Measurements from ENCODE around the gene SLC29A1. TPM values are rescaled to one million over a fixed set of nuclear protein-coding genes. Genes with fewer than 3 reads are reported as not detected.
A peak's percentile ranks its signal among the peaks of the same experiment; 100 is the strongest.

The SLC29A1 gene
- total and polyA plus RNA-seq, 2 of the 8 experiments (the other 6 are each of a cell fraction or from before 2014, with no cell fraction given) = 187 to 558 TPM

DNA sequence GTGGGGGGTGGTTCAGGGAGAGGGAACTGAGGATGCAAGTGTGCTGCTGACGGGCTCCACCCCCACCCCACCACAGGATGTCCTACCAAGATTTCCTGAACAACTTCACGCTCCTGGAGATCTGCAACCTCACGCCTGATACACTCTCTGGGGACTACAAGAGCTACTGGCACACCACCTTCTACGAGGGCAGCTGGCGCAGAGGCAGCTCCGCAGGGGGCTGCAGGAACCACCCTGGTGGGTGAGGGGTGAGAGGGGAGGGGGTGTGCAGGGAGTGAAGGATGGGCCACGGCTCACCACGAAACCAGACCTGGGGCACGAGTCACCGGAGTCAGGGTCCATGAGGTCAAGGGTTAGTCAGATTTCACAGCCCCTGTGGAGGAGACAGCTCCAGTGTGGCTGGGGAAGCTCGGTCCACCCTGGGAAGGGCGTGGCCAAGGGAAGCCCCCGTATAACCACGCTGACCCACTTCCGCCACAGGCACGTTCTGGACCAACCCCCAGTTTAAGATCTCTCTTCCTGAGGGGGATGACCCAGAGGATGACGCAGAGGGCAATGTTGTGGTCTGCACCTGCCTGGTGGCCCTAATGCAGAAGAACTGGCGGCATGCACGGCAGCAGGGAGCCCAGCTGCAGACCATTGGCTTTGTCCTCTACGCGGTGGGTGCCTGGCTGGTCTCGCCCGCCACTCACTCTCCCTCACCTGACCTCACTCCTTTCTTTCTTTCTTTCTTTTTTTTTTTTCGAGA, 46.5 kb upstream of the SLC29A1 start:
- Histone ChIP-seq H2BK5ac (ENCODE audit: low read depth, low read length) (0 out of 2 replicates have a peak overlapping the region, but pooled peaks have one; percentile 54), H4K20me1 (replicated peaks in 1 of 2; ENCODE audit: control insufficient read depth in 1 of 2, insufficient read depth in 2 of 2, low read length in 2 of 2) (no peaks in the 10 kb centered on the region), H2BK20ac (ENCODE audit: low read length) (no peak overlapping the region; the same call in 1 of the 2 replicates), H3K56ac (replicated peaks; ENCODE audit: insufficient read length, low read depth, low read length) (no peak overlapping the region), H3K79me2 (ENCODE audit: control insufficient read depth in 1 of 2, insufficient read depth in 2 of 2, low read length in 2 of 2) (no peaks in the 10 kb centered on the region), H2BK12ac (ENCODE audit: low read depth, low read length) (peak overlapping the region; percentile 70; the same call in 1 of the 2 replicates), H3K18ac (ENCODE audit: extremely low read depth, low read length) (peak overlapping the region; percentile 22; the same call in 1 of the 2 replicates), H3K36me3 (ENCODE audit: control insufficient read depth in 2 of 4, insufficient read depth in 4 of 4, low read length in 3 of 4) (no peaks in the 10 kb centered on the region), H3K4ac (replicated peaks; ENCODE audit: insufficient read length, low read depth, low read length) (no peak overlapping the region), H2AK5ac (ENCODE audit: low read depth, low read length) (no peak overlapping the region), H3K4me1 (replicated peaks in 1 of 4; ENCODE audit: control insufficient read depth in 3 of 4, insufficient read depth in 4 of 4, low read length in 3 of 4) (peaks cover 0 to 12% (median 3%) of the 10 kb centered on the region in 4 experiments; a peak in 6 of 7 replicates), H2BK15ac (ENCODE audit: low read length) (peak overlapping the region; percentile 8; the same call in 1 of the 2 replicates), H3K27ac (ENCODE audit: low read depth, low read length) (no peak overlapping the region), H4K91ac (replicated peaks; ENCODE audit: insufficient read length, low read length) (peak overlapping the region; percentile 80), H3K9me3 (ENCODE audit: insufficient read depth in 2 of 2, low read depth in 1 of 2, low read length in 1 of 2) (no peaks in the 10 kb centered on the region), H2AFZ (ENCODE audit: low read length) (no peak overlapping the region), H4K5ac (ENCODE audit: insufficient read length, low read depth, low read length) (no peak overlapping the region), H3K23me2 (ENCODE audit: low read depth, low read length) (peaks cover 8% of the 10 kb centered on the region; the same call in 1 of the 2 replicates), H4K8ac (ENCODE audit: extremely low read depth, insufficient read depth, low read length) (no peak overlapping the region; the same call in 1 of the 2 replicates), H2BK120ac (replicated peaks; ENCODE audit: low read depth, low read length) (peak overlapping the region; percentile 33), H3K9ac (replicated peaks in 1 of 4; ENCODE audit: extremely low read depth in 1 of 4, low read depth in 3 of 4, low read length in 3 of 4) (no peak overlapping the region), H3K79me1 (ENCODE audit: low read depth, low read length) (no peaks in the 10 kb centered on the region), H3K4me3 (ENCODE audit: extremely low read depth in 1 of 4, insufficient read depth in 2 of 4, low read depth in 3 of 4, low read length in 4 of 4) (no peak overlapping the region), H3K23ac (ENCODE audit: insufficient read length) (no peak overlapping the region), H3K4me2 (ENCODE audit: insufficient read depth in 1 of 2, low read depth in 2 of 2, low read length in 2 of 2) (no peak overlapping the region), H3K27me3 (replicated peaks in 1 of 4; ENCODE audit: control insufficient read depth in 3 of 4, extremely low read depth in 1 of 4, insufficient read depth in 3 of 4, low read length in 3 of 4) (no peaks in the 10 kb centered on the region), H3K14ac (ENCODE audit: insufficient read length) (no peak overlapping the region)
- TF ChIP-seq ASH2L (IDR thresholded peaks at IDR 0.05; ENCODE audit: low read length) (no peak), GTF2F1 (IDR thresholded peaks at IDR 0.05; ENCODE audit: borderline replicate concordance, low read depth, low read length) (no peak), MAX (IDR thresholded peaks at IDR 0.05) (no peak), BCL11A (IDR thresholded peaks at IDR 0.05; ENCODE audit: low read depth in 2 of 2, low read length in 2 of 2) (no peak), YY1 (IDR thresholded peaks at IDR 0.05; ENCODE audit: low read depth, low read length) (no peak)
- TF ChIP-seq, protein P1, sequence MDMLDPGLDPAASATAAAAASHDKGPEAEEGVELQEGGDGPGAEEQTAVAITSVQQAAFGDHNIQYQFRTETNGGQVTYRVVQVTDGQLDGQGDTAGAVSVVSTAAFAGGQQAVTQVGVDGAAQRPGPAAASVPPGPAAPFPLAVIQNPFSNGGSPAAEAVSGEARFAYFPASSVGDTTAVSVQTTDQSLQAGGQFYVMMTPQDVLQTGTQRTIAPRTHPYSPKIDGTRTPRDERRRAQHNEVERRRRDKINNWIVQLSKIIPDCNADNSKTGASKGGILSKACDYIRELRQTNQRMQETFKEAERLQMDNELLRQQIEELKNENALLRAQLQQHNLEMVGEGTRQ (IDR thresholded peaks at IDR 0.05; ENCODE audit: low read length) = no peak
- ChIA-PET POLR2A (ENCODE audit: partially characterized antibody) (interaction anchor here (0.6 to 4.8 kb wide), 6 partner anchors 11 to 77 kb away, joined by 3 to 28 read pairs (median 5); partner anchors contain the start of gene HSP90AB1), CTCF (ENCODE audit: partially characterized antibody) (interaction anchor here (0.7 to 10.8 kb wide), 8 partner anchors 11 to 177 kb away, joined by 3 to 287 read pairs (median 4); partner anchors contain the start of gene SLC29A1)
- 94% methylated on average over 16 of the region's 24 CpGs; no CpG with 5 or more reads in 1 of the 2 experiments for WGBS, 2 experiments (ENCODE audit: extremely low coverage in 1 of 2, insufficient coverage in 1 of 2, insufficient read length in 1 of 2, insufficient replicate concordance in 2 of 2, low coverage in 1 of 2, low lambda C conversion rate in 2 of 2, missing lambda C conversion rate in 1 of 2)
- DNase-seq (ENCODE audit: low read depth in 1 of 2, low spot score in 2 of 2) (no peak), FAIRE-seq (no peak)
